ENCODE results near the gene RGCC. TPM values are rescaled to one million over a fixed set of nuclear protein-coding genes. Genes with fewer than 3 reads are reported as not detected.

RGCC gene
- total and polyA plus RNA-seq, 2 of the 4 experiments (the other 2 are of a cell fraction), result 7.5 to 7.6 TPM

DNA sequence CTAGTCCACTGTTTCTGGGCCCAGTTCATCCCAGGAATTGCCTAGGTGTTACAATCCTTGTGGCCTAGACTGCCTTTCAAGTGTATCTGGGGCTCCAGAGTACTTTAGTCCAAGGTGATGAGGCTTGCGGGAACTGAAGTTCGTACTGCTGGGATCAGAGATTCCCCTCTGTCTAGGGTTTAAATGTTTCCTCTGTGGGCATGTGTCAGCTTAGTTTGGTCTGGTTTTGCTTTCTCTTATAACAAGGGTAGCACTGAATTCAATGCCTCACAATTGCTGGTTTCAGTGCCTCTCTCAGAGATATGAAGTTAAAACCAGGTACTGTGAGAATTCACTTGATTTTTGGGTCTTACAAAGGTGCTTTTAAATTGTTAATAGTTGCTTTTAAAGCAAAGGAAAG lies 30.8 kb downstream of the RGCC start:
- intact Hi-C loops (cut with micrococcal nuclease) (no loop called here), in situ Hi-C loops (cut with MboI; ENCODE audit: low sequenced_read_pairs) (no loop called here), dilution Hi-C loops (cut with HindIII; ENCODE audit: low sequenced_read_pairs, unreplicated experiment) (no loop called here)
- Histone ChIP-seq H3K4me1 (ENCODE audit: control insufficient read depth, insufficient read depth, low read length) (peaks cover 6% of the 10 kb centered on the region), H3K79me1 (ENCODE audit: low read depth in 1 of 2, low read length in 2 of 2) (no peaks in the 10 kb centered on the region), H3K14ac (replicated peaks; ENCODE audit: low read depth, low read length) (no peak overlapping the region), H3K4me2 (ENCODE audit: low read depth, low read length) (no peak overlapping the region), H2BK20ac (ENCODE audit: low read depth, low read length) (no peak overlapping the region), H3K18ac (ENCODE audit: low read depth, low read length) (no peak overlapping the region), H2AK9ac (replicated peaks; ENCODE audit: low read depth, low read length, poor library complexity) (no peak overlapping the region), H2AK5ac (ENCODE audit: low read depth, low read length) (no peak overlapping the region), H3K9me3 (ENCODE audit: control insufficient read depth, insufficient read depth, low read length) (no peaks in the 10 kb centered on the region; the same call in 1 of the 2 replicates), H3K36me3 (ENCODE audit: control insufficient read depth, insufficient read depth, low read length) (no peaks in the 10 kb centered on the region), H3K23ac (ENCODE audit: low read depth, low read length) (no peak overlapping the region), H2BK15ac (ENCODE audit: low read depth, low read length) (no peak overlapping the region), H2BK120ac (ENCODE audit: low read depth, low read length) (no peak overlapping the region), H3K9ac (ENCODE audit: low read depth, low read length) (no peak overlapping the region), H3K4me3 (ENCODE audit: insufficient read depth, low read depth, low read length) (no peak overlapping the region), H2AFZ (replicated peaks; ENCODE audit: low read length, poor library complexity) (no peak overlapping the region), H3K27me3 (ENCODE audit: control insufficient read depth, insufficient read depth, low read length) (no peaks in the 10 kb centered on the region), H3K4ac (ENCODE audit: low read depth, low read length) (no peak overlapping the region), H3K9me1 (ENCODE audit: insufficient read depth, low read length) (peaks cover 8% of the 10 kb centered on the region), H3K56ac (ENCODE audit: extremely low read depth, insufficient read depth, low read length) (no peak overlapping the region), H4K20me1 (ENCODE audit: insufficient read depth, low read length) (no peaks in the 10 kb centered on the region), H3K27ac (ENCODE audit: insufficient read depth, low read length) (no peak overlapping the region), H4K5ac (ENCODE audit: low read depth, low read length) (no peak overlapping the region), H4K8ac (ENCODE audit: low read depth in 2 of 2, low read length in 2 of 2) (no peak overlapping the region), H4K91ac (ENCODE audit: insufficient read depth, low read depth, low read length) (no peak overlapping the region), H2BK5ac (ENCODE audit: low read depth, low read length, poor library complexity, severe bottlenecking) (no peak overlapping the region)
- DNase-seq, result no peak
- TF ChIP-seq SMC3 (IDR thresholded peaks at IDR 0.05; ENCODE audit: low read depth, low read length), result no peak
- TF ChIP-seq RFX5 (IDR thresholded peaks at IDR 0.05; ENCODE audit: low read depth, low read length), result no peak
- no peak for TF ChIP-seq CHD1 (IDR thresholded peaks at IDR 0.05; ENCODE audit: low read depth, low read length)
- TF ChIP-seq MXI1 (IDR thresholded peaks at IDR 0.05; ENCODE audit: borderline replicate concordance, low read depth, low read length), result no peak
- no peak for TF ChIP-seq MAZ (IDR thresholded peaks at IDR 0.05; ENCODE audit: borderline replicate concordance, low read depth, low read length)
- TF ChIP-seq MAFK (IDR thresholded peaks at IDR 0.05; ENCODE audit: low read depth, low read length), result no peak
- TF ChIP-seq POLR2A (IDR thresholded peaks at IDR 0.05; ENCODE audit: low read depth, low read length), result no peak
- no peak for TF ChIP-seq CEBPB (IDR thresholded peaks at IDR 0.05; ENCODE audit: low read depth, low read length)
- TF ChIP-seq RCOR1 (IDR thresholded peaks at IDR 0.05; ENCODE audit: insufficient replicate concordance, low read length), result no peak
- TF ChIP-seq BHLHE40 (IDR thresholded peaks at IDR 0.05; ENCODE audit: low read depth, low read length), result no peak
- TF ChIP-seq RAD21 (IDR thresholded peaks at IDR 0.05; ENCODE audit: low read length), result no peak
- CTCF ChIA-PET, result interaction anchor here (0.6 kb wide), 1 partner anchor 81 kb away, joined by 3 read pairs; no protein-coding TSS in a partner anchor
- WGBS, 2 experiments (ENCODE audit: extremely low coverage in 2 of 2, insufficient read length in 1 of 2), result no CpG with 5 or more reads among the region's 2 CpGs
- no peak for ATAC-seq (ENCODE audit: low read depth)
- POLR2A ChIA-PET (ENCODE audit: unreplicated experiment), result no interaction called here
- BruUV-seq (replicated peaks), result no TSS peak
